COLO668 (cell line): ENCODE results near the gene VKORC1.

ENCODE experiments used
- DNase-seq: peaks from one replicate; lab custom pipeline; 2025; ENCODE audit not compliant: unreplicated experiment; lab: John Stamatoyannopoulos, UW

Gene VKORC1

DNA sequence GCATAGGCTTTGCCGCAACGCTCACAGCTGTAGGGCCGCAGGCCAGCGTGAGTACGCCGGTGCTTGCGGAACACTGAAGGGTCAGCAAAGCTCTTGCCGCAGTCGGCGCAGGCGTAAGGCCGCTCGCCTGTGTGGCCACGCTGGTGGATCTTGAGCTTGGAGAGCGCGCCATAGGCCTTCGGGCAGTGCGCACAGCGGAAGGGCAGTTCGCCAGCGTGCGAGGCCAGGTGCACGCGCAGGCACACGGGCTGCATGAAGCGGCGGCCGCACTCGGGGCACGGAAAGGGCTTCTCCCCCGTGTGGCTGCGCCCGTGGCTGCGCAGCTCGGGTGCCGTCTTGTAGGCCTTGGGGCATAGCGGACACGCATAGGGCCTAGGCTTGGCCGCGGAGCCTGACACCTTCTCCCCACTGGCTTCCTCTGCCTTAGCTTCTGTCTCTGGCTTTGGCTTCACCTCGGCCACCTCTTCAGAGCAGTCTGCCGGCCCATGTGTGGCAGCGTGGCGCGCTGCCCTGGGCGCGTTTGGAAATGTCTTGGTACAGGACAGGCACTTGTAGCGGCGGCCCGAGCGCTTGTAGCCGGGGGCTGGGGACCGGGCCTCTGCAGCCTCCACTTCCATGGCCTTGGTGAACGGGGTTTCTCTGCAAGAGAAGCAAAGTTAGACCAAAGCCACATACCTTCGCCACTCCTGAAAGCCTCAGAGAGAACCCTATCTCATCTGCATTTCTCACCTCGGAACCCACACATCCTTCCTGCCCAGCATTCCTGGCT, 30.6 kb downstream of the VKORC1 start:
- DNase-seq, result no peak

DNA sequence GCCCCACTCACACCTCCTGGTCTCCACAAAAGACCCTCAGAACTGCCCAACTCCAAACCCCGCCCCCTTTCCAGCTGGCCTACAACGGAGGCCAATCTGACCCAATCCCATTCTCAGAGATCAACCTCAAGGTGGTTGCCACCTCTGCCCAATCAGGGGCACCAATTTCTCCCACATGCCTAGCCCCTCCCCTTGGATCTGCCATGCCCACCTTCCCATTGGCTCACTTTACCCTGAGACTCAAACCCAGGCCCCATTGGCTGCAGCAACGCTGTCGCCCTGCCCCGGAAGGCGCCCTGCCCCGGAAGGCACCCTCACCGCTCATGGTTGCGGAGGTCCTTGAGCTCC, 31.1 kb downstream of the VKORC1 start:
- DNase-seq, result no peak

DNA sequence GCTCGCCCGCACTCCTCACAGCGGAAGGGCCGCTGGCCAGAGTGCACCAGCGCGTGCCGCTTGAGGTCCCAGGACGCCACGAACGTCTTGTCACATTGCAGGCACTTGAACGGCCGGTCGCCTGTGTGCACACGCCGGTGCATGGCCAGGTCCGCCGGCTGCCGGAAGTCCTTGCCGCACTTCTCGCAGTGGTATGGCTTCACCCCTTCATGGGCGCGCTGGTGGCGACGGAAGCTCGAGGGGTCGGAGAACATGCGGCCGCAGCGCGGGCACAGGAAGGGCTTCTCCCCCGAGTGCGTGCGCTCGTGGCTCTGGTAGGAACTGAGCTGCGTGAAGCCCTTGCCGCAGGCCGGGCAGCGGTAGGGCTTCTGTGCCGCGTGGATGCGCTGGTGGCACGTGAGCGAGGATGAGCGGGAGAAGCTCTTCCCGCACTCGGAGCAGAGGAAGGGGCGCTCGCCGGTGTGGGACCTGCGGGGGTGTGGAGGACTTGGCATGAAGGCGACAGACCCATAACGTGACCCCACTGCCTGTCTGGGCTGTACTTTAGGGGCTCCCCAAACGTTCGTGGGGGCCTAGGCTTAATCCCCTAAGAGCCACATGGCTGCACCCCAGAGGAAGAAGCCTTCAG, 32.7 kb downstream of the VKORC1 start:
- DNase-seq, result no peak

DNA sequence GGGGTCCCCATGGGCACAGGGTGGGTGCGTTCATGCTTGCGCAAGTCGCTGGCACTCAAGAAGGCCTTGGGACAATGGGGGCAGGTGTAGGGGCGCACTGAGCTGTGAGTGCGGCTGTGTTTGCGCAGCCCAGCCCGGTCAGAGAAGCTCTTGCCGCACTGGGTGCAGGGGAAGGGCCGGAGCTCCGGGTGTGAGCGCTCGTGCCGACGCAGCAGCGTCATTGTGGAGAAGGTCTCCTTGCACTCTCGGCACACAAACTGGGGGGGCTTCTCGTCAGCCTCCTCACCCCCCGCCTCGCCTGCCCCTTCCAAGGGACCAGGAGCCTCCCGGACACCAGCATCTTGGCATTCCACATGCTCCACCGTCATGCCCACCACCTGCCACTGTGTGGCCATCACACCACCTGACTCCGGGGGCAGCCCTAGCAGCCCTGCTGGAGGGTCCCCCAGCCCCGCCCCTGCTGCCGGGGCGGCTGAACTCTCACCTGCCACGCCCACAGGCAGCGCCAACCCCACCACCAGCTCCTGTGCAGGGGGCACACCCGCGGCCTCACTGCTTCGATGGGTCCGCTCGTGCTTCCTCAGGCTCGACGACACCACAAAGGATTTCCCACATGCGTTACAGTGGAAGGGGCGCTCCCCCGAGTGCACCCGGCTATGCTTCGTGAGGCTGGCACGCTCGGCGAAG, 33.3 kb downstream of the VKORC1 start:
- DNase-seq, result no peak

DNA sequence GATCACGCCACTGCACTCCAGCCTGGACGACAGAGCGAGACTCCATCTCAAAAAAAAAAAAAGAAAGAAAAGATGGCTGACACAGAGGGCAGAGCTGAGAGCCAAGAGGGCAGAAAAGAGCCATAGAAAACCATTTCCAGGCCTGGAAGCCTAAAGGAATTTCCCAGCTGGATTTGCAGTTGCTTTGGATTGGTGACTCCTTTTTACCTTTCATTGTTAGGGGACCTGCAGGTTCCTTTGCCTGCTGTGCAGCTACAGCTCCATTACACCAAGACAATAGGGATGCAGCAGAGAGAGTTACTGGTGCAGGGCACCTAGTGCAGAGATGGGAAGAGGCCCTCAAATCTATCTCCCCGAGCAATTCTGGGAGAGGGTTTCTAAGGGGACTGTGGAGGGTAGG, 39.0 kb downstream of the VKORC1 start:
- DNase-seq, result no peak

DNA sequence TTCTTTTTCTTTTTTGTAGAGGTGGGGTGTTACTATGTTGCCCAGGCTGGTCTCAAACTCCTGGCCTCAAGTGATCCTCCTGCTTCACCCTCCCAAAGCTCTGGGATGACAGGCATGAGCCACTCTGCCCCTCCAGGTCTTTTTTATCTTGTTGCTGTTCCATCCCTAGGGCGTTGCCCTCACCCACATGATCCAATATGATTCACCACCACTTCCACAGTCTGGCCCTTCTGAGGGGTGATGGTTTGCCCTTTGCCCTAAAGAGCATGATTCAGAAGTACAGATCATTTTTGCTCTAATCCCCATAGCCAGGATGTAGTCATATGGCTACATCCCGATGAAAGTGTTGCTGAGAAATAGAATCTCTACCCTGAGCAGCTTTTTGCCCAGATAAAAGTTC, 42.5 kb downstream of the VKORC1 start:
- DNase-seq, result peak; percentile 2

DNA sequence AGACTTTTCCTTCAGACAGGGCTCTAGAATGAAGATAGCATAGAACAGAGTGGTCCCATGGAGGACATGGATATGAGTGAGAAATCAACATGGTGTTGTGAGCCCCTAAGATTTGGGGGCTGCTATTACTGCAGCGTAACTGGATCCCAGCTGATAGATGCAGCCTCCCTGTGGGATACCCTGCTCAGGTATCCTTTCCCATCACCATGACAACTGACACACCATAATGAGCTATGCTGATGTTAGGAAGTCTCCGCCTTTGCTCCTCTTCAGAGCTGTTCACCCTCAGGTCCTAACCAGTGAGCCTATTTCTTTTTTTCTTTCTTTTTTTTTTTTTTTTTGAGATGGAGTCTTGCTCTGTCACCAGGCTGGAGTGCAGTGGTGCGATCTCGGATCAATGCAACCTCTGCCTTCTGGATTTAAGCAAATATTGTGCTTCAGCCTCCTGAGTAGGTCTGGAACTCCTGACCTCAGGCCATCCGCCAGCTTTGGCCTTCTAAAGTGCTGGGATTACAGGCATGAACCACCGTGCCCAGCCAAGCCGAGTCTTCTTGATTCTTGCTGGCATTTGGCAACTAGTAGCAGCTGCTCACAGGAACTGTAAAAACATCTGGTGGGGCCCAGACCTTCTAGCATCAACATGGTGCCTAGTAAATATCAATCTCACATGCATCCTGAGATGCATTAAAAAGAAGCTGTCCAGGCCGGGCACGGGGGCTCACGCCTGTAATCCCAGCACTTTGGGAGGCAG, 44.1 kb downstream of the VKORC1 start:
- no peak for DNase-seq

DNA sequence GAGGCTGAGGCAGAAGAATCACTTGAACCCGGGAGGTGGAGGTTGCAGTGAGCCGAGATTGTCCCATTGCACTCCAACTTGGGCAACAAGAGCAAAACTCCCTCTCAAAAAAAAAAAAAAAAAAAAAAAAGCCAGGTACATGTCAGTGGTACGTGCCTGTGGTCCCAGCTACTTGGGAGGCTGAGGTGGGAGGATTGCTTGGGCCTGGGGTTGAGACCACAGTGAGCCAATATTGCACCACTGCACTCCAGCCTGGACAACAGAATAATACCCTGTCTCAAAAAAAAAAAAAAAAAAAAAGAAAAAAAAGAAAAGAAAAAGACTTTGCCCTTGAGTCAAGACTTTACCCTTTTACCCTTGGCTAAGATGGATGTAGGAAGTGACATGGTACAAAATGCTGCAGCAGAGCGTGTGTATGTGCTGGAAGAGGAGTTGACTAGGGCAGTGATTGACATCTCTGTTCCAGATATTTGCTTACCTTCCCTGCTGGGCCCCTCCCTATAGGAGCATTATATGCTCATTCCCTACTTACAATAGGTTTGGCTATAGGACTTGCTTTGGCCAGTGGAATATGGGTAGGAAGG, 50.6 kb downstream of the VKORC1 start:
- no peak for DNase-seq

DNA sequence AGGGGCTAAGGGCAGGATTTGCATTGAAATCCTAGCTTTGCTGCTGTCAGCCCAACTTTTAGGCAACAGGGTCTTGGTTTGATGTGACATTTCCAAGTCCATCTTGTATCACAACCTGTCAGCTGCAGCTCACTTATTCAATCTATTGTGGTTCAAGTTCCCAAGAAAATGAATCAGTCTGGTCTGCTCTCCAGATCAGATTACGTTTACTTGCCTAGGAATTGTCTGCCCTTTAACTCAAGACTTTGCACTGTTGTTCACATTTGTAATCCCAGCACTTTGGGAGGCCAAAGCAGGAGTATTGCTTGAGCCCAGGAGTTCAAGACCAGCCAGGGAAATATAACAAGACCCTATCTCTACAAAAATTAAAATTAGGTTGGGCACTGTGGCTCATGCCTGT, 51.2 kb downstream of the VKORC1 start:
- no peak for DNase-seq

DNA sequence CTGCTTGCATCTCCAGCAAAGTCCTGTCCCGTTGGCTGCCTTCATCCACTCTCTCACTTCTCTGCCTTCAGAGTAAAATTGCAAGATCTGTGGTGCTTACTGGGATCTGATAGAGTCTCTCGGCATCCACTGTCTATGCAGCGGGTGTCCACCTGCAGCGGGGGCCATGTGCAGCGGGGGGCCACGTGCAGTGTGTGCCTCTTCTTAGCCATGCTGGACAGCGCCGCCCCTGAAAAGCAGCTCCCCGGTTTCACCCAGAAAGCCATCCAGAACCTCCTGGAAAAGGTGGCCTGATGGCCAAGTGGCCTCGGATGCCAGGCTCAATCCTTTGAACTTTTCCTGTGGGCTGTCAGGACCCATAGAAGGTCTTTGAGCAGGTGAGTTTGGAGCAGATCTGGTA, 51.7 kb downstream of the VKORC1 start:
- no peak for DNase-seq
